ENCODE results near the gene NUP210L. TPM values are rescaled to one million over a fixed set of nuclear protein-coding genes. Genes with fewer than 3 reads are reported as not detected.

NUP210L gene
- total and polyA plus RNA-seq, 2 experiments from 2014 or later: 0.11 TPM; not detected in 1

- no peak for TF ChIP-seq EZH2phosphoT487 (IDR thresholded peaks at IDR 0.05; ENCODE audit: insufficient read depth, low read depth)
- TF ChIP-seq EZH2 (IDR thresholded peaks at IDR 0.05; ENCODE audit: insufficient read depth, poor library complexity, severe bottlenecking): no peak
- Histone ChIP-seq H4K20me1 (ENCODE audit: insufficient read depth) (no peaks in the 10 kb centered on the region), H3K27ac (no peak overlapping the region), H3K9me2 (ENCODE audit: insufficient read depth) (no peaks in the 10 kb centered on the region), H3K9me3 (ENCODE audit: low read depth) (no peaks in the 10 kb centered on the region), H2AFZ (no peak overlapping the region), H3K27me3 (replicated peaks; ENCODE audit: insufficient read depth) (no peaks in the 10 kb centered on the region), H3K4me2 (ENCODE audit: unreplicated experiment) (no peak overlapping the region), H3K9ac (no peak overlapping the region), H3K4me3 (no peak overlapping the region), H3K79me2 (ENCODE audit: insufficient read depth) (peaks cover 22% of the 10 kb centered on the region), H3K4me1 (ENCODE audit: insufficient read depth) (peaks cover 3% of the 10 kb centered on the region; the same call in 1 of the 2 replicates), H3F3A (ENCODE audit: insufficient read depth) (0 out of 2 replicates have a peak, but pooled peaks cover 6% of the 10 kb centered on the region), H3K36me3 (ENCODE audit: low read depth) (no peaks in the 10 kb centered on the region)
- 84 to 87% methylated on average over 15 of the region's 15 CpGs for WGBS, 2 experiments (ENCODE audit: low coverage in 1 of 2, low lambda C conversion rate in 2 of 2, missing lambda C conversion rate in 2 of 2)
- in situ Hi-C loops (cut with MboI): no loop called here
- peak; percentile 32 for DNase-seq
These were observed 210.7 kb downstream of the NUP210L start for GRCh38 chr1:153944005-153944826.

- no peaks in the 10 kb centered on the region for H3K9me2 ChIP-seq (ENCODE audit: insufficient read depth)
- in situ Hi-C loops (cut with MboI): no loop called here
- H3K9ac ChIP-seq: no peak overlapping the region
- H3K36me3 ChIP-seq (ENCODE audit: low read depth): no peaks in the 10 kb centered on the region
- peaks cover 3% of the 10 kb centered on the region; the same call in 1 of the 2 replicates for H3K4me1 ChIP-seq (ENCODE audit: insufficient read depth)
- no peak for DNase-seq
- H3K79me2 ChIP-seq (ENCODE audit: insufficient read depth): peaks cover 22% of the 10 kb centered on the region
- TF ChIP-seq EZH2 (IDR thresholded peaks at IDR 0.05; ENCODE audit: insufficient read depth, poor library complexity, severe bottlenecking): no peak
- no peak for TF ChIP-seq EZH2phosphoT487 (IDR thresholded peaks at IDR 0.05; ENCODE audit: insufficient read depth, low read depth)
- WGBS, 2 experiments (ENCODE audit: low coverage in 1 of 2, low lambda C conversion rate in 2 of 2, missing lambda C conversion rate in 2 of 2): 93 to 96% methylated on average over 11 of the region's 11 CpGs
- H3K27me3 ChIP-seq (replicated peaks; ENCODE audit: insufficient read depth): no peaks in the 10 kb centered on the region
- no peak overlapping the region for H3K4me3 ChIP-seq
- H3K27ac ChIP-seq: no peak overlapping the region
- 0 out of 2 replicates have a peak, but pooled peaks cover 3% of the 10 kb centered on the region for H3F3A ChIP-seq (ENCODE audit: insufficient read depth)
- no peaks in the 10 kb centered on the region for H4K20me1 ChIP-seq (ENCODE audit: insufficient read depth)
- H3K4me2 ChIP-seq (ENCODE audit: unreplicated experiment): no peak overlapping the region
- no peak overlapping the region for H2AFZ ChIP-seq
- H3K9me3 ChIP-seq (ENCODE audit: low read depth): no peaks in the 10 kb centered on the region
These were observed 211.9 kb downstream of the NUP210L start for GRCh38 chr1:153942766-153943549.

MicroRNA genes within 50 kb of the gene (microRNA counts, 767-probe panel; counts per million panel counts)
- 447 counts per million, percentile 86 among the panel's probes with 10 or more counts for microRNA hsa-miR-190b

Small RNA genes within 50 kb of the gene (microRNA-seq; reads per million reads assigned to microRNA genes)
- gene MIR190B (ENCODE audit: borderline number of aligned reads) (6.6 reads per million, percentile 9 among the genes with 10 or more reads in this experiment), gene MIR5698 (ENCODE audit: borderline number of aligned reads) (not detected), gene MIR6737 (ENCODE audit: borderline number of aligned reads) (not detected)

Small RNA genes within 50 kb of the gene (small RNA-seq; reads per million reads assigned to genes)
- not detected for gene MIR190B (ENCODE audit: low read depth, low replicate concordance)
- gene MIR5698 (ENCODE audit: low read depth, low replicate concordance): not detected
- gene MIR6737 (ENCODE audit: low read depth, low replicate concordance): not detected
- not detected for gene RNU6-179P (ENCODE audit: low read depth, low replicate concordance)

Other genes starting within 250 kb of the NUP210L start
- 3.9 and 4.3 TPM in 2 replicates for gene GATAD2B, start 232.1 kb downstream of the NUP210L start, total RNA-seq (2014; rRNA removed; shearing (Covaris generic))
- gene GATAD2B, start 232.1 kb downstream of the NUP210L start, polyA plus RNA-seq (2016; fragmentation: Nextera tagmentation; extraction: Ambion mirVana): 3.2 and 3.3 TPM in 2 replicates
- gene DENND4B, start 208.4 kb downstream of the NUP210L start, total RNA-seq (2014; rRNA removed; shearing (Covaris generic)): 3.9 and 17.5 TPM in 2 replicates
- gene DENND4B, start 208.4 kb downstream of the NUP210L start, polyA plus RNA-seq (2016; fragmentation: Nextera tagmentation; extraction: Ambion mirVana): 4.0 and 6.1 TPM in 2 replicates
- 3.7 and 7.5 TPM in 2 replicates for gene CRTC2, start 196.5 kb downstream of the NUP210L start, total RNA-seq (2014; rRNA removed; shearing (Covaris generic))
- 16.7 and 21.0 TPM in 2 replicates for gene CRTC2, start 196.5 kb downstream of the NUP210L start, polyA plus RNA-seq (2016; fragmentation: Nextera tagmentation; extraction: Ambion mirVana)
- gene SLC39A1, start 191.5 kb downstream of the NUP210L start, total RNA-seq (2014; rRNA removed; shearing (Covaris generic)): 120 and 141 TPM in 2 replicates
- 91.9 and 93.1 TPM in 2 replicates for gene SLC39A1, start 191.5 kb downstream of the NUP210L start, polyA plus RNA-seq (2016; fragmentation: Nextera tagmentation; extraction: Ambion mirVana)
- 4.3 and 11.1 TPM in 2 replicates for gene CREB3L4, start 187.2 kb downstream of the NUP210L start, total RNA-seq (2014; rRNA removed; shearing (Covaris generic))
- 3.6 and 4.4 TPM in 2 replicates for gene CREB3L4, start 187.2 kb downstream of the NUP210L start, polyA plus RNA-seq (2016; fragmentation: Nextera tagmentation; extraction: Ambion mirVana)
- 189 and 242 TPM in 2 replicates for gene JTB, start 177.4 kb downstream of the NUP210L start, total RNA-seq (2014; rRNA removed; shearing (Covaris generic))
- 183 and 186 TPM in 2 replicates for gene JTB, start 177.4 kb downstream of the NUP210L start, polyA plus RNA-seq (2016; fragmentation: Nextera tagmentation; extraction: Ambion mirVana)
- 29.5 and 33.1 TPM in 2 replicates for gene RAB13, start 168.7 kb downstream of the NUP210L start, total RNA-seq (2014; rRNA removed; shearing (Covaris generic))
- 137 and 142 TPM in 2 replicates for gene RAB13, start 168.7 kb downstream of the NUP210L start, polyA plus RNA-seq (2016; fragmentation: Nextera tagmentation; extraction: Ambion mirVana)
- gene RPS27, start 164.3 kb downstream of the NUP210L start, total RNA-seq (2014; rRNA removed; shearing (Covaris generic)): 1,144 and 1,614 TPM in 2 replicates
- gene RPS27, start 164.3 kb downstream of the NUP210L start, polyA plus RNA-seq (2016; fragmentation: Nextera tagmentation; extraction: Ambion mirVana): 1,497 and 1,552 TPM in 2 replicates
- 578 and 599 TPM in 2 replicates for gene TPM3, start 37.0 kb upstream of the NUP210L start, total RNA-seq (2014; rRNA removed; shearing (Covaris generic))
- gene TPM3, start 37.0 kb upstream of the NUP210L start, polyA plus RNA-seq (2016; fragmentation: Nextera tagmentation; extraction: Ambion mirVana): 557 and 570 TPM in 2 replicates
- gene CFAP141, start 51.3 kb upstream of the NUP210L start, total RNA-seq (2014; rRNA removed; shearing (Covaris generic)): not detected in 2 replicates
- gene CFAP141, start 51.3 kb upstream of the NUP210L start, polyA plus RNA-seq (2016; fragmentation: Nextera tagmentation; extraction: Ambion mirVana): not detected in 2 replicates
- 73.0 and 90.5 TPM in 2 replicates for gene UBAP2L, start 65.9 kb upstream of the NUP210L start, total RNA-seq (2014; rRNA removed; shearing (Covaris generic))
- 132 and 133 TPM in 2 replicates for gene UBAP2L, start 65.9 kb upstream of the NUP210L start, polyA plus RNA-seq (2016; fragmentation: Nextera tagmentation; extraction: Ambion mirVana)
- 142 and 169 TPM in 2 replicates for gene HAX1, start 117.6 kb upstream of the NUP210L start, total RNA-seq (2014; rRNA removed; shearing (Covaris generic))
- gene HAX1, start 117.6 kb upstream of the NUP210L start, polyA plus RNA-seq (2016; fragmentation: Nextera tagmentation; extraction: Ambion mirVana): 172 and 178 TPM in 2 replicates
- gene AQP10, start 166.0 kb upstream of the NUP210L start, total RNA-seq (2014; rRNA removed; shearing (Covaris generic)): not detected in 2 replicates
- gene AQP10, start 166.0 kb upstream of the NUP210L start, polyA plus RNA-seq (2016; fragmentation: Nextera tagmentation; extraction: Ambion mirVana): not detected in 2 replicates
- 200 and 203 TPM in 2 replicates for gene ATP8B2, start 170.5 kb upstream of the NUP210L start, total RNA-seq (2014; rRNA removed; shearing (Covaris generic))
- gene ATP8B2, start 170.5 kb upstream of the NUP210L start, polyA plus RNA-seq (2016; fragmentation: Nextera tagmentation; extraction: Ambion mirVana): 17.6 and 20.1 TPM in 2 replicates

Measured in GM23248 (cell line).